Jurkat, Clone E6-1 (cell line): Measurements from ENCODE around the gene SORD.
"Not testable (repeated sequence)": the region's sequence is repeated elsewhere in the genome, so short reads cannot be mapped to it uniquely, and the experiment has no call there.

ENCODE experiments used
- DNase-seq: peaks from one replicate; pipeline ENCODE4 v3.0.0-alpha.2; 2011; ENCODE audit warnings: low read depth, low spot score
- H3K4me3 ChIP-seq: 2 replicates; pipeline ENCODE4 v1.5.1; 2011; ENCODE audit warnings: mild to moderate bottlenecking, low read length, control low read depth, moderate library complexity

The SORD gene

GRCh38 chr15:45050587-45050986 lies 27.6 kb downstream of the SORD start:
- DNase-seq = no peak
- no peak overlapping the region for H3K4me3 ChIP-seq

DNA sequence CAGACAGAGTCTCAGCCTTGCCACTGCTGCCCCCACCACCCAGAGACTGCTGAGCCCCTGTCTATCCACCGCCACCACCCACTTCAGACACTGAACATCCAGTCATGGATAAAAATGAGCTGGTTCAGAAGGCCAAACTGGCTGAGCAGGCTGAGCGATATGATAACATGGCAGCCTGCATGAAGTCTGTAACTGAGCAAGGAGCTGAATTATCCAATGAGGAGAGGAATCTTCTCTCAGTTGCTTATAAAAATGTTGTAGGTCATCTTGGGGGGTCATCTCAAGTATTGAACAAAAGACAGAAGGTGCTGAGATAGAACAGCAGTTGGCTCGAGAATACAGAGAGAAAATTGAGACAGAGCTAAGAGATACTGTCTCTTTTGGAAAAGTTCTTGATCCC lies 29.7 kb downstream of the SORD start:
- not testable (repeated sequence) for H3K4me3 ChIP-seq, DNase-seq

- H3K4me3 ChIP-seq, DNase-seq: not testable (repeated sequence)
Observed at GRCh38 chr15:45058690-45059675, 36.0 kb downstream of the SORD start.

GRCh38 chr15:45062301-45062700 lies 39.3 kb downstream of the SORD start:
- not testable (repeated sequence) for DNase-seq, H3K4me3 ChIP-seq

- H3K4me3 ChIP-seq = no peak overlapping the region
- DNase-seq = no peak
Observed at GRCh38 chr15:45064386-45064785, 41.4 kb downstream of the SORD start.

GRCh38 chr15:45069942-45070360 lies 47.0 kb downstream of the SORD start:
- DNase-seq, H3K4me3 ChIP-seq: not testable (repeated sequence)

DNA sequence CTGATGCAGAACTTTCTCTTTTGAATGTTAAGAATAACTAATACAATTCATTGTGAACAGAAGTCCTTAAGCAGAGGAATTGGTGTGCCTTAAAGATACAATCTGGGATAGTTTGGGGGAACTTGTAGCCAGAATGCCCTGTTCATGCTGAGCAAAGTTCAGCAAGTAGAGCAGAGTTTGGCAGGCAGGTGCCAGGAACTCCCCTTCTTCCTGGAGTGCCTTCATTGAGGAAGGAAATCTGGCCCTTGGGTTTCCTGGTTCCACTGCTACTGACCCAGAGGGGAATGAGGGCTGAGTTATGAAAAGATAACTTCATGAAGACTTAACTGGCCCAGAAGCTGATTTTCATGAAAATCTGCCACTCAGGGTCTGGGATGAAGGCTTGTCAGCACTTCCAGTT lies 50.6 kb downstream of the SORD start:
- not testable (repeated sequence) for DNase-seq, H3K4me3 ChIP-seq

DNA sequence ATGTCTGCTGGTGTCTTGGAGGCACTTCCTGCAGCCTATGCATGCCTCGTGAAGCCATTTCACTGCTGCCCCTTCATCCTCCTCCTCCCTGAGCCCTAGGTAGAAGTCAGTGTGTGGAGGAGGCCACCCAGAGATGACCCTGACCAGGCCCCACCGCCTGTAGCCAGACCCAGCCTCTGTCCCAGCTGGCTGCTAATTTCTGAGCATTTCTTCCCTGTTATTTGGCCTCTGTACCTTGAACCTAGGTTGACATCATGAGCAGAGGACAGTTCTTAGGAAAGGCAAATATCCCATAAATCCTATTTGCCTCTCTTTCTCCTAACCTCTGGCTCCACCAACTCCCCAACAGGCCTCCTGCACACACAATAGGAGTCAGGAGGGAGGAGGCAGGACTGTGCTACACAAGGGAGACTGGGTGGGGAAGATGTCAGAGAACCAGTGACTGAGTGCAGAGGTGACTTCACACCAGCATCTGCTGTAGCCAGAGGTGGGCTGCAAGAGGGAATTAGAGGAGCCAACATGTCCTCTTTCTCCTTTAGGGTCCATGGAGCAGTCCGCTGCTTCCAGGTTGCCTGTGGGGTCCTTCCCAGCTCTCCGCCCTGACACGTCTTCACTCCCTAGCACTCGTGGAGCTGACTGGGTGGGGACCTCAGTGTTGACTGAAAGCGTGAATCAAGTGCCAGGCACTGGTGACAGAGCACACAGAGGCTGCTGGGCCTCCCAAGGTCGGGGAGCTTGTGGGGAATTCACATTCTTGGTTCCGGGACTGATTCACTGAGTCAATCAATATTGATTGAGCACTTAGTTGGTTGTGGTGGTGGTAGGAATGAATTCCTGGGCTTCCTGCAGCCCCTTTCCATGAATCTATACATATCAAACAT lies 52.7 kb downstream of the SORD start:
- not testable (repeated sequence) for H3K4me3 ChIP-seq, DNase-seq

DNA sequence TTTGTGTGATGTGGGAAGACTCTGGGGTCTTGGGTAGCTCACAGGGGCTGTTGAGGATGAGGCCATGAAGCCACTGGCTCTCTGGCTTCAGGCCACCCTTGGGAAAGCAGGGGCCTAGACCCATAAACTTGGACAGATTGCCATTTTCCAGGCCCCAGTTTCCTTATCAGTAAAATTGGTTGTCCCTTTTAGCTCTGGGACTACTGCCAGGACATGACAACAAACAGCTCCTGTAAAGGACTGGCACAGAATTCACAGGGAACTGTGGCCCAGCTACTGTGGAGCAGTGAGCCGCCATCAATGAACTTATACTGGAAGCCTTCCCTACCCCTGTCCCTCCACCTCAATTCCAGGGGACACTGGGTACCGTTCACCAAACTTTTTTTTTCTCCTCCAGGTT lies 54.4 kb downstream of the SORD start:
- H3K4me3 ChIP-seq, DNase-seq: not testable (repeated sequence)

DNA sequence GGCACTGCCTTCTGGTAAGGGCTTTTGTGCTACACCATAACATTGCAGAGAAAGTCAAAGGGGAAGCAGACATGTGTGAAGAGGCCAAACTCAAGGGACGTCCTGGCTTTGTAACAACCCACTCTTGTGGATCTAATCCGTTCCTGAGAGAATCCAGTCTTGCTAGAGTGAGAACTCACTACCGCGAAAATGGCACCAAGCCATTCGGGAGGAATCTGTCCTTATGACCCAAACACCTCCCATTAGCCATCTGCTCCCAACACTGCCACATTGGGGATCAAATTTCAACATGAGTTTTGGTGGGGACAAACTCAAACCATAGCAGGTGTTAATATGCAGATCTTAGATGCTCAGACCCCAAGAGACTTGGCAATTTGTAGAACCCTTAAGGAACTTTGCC lies 56.2 kb downstream of the SORD start:
- not testable (repeated sequence) for H3K4me3 ChIP-seq, DNase-seq

DNA sequence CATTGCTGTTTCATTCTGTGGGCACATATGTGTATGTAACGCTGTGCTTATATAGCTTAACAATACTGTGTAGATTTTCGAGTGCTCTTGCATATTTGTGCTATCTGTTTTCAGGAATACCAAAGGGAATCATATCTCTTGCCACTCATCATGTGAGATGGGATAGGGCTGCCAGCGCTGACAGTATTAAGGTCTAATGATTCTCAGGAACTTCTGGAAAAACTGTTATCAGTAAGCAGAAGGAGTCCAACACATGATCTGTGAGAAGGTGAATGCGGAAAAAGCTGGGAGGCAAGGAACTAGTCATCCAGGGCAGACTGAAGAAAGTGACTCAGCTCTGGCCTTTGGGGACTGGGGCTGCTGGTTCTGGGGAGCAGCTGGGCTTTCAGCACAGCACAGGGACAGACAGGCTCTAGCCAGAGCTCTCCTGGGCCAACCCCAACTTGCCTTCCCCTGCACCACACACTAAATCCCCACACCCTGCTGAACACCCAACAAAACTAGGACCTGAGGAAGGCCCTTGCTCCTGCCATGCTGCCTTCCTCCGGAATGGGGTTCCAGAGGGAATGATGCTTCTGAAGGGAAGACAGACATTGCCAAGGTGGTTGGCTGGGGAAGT lies 56.7 kb downstream of the SORD start:
- DNase-seq, H3K4me3 ChIP-seq: not testable (repeated sequence)

DNA sequence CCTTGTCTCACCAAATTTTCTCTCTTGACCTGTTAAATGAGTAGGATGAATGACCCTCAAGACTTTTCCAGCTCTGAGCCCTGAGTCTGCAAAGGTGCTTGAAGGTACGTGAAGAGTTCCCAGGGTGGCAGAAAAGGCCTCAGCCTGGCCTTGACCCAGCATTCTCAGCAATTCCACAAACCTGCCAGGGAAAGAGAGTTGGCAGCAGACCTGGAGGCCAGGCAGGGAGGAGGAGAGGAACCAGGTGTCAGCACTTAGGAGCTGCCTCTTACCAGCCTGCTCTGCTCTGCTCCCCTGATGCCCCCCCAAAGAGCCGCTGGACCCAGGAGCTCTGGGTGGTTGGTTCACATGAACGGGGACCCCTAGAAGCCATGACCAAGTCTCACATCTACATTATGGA lies 57.6 kb downstream of the SORD start:
- H3K4me3 ChIP-seq, DNase-seq: not testable (repeated sequence)

- not testable (repeated sequence) for DNase-seq, H3K4me3 ChIP-seq
Observed at GRCh38 chr15:45082412-45082811, 59.4 kb downstream of the SORD start.

DNA sequence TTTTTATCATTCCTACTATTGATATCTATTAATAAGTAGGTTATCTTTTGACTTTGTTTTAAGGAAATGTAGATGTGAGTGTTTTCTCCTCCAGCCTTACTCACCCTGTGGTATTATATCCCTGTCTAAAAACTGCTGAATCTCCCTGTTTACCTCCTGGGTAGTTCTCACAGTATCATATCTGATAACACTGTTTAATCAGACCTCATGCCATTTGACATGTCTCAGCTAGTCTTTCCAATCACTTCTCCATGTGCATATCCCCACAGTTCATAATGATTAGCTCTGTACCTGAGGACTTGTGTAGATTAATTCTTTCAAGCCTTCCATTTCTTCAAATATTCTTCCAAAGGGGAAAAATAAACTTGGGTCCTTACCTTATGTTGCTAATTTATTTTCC lies 60.2 kb downstream of the SORD start:
- no peak overlapping the region for H3K4me3 ChIP-seq
- no peak for DNase-seq

GRCh38 chr15:45084163-45084562 lies 61.2 kb downstream of the SORD start:
- no peak for DNase-seq
- no peak overlapping the region for H3K4me3 ChIP-seq

- DNase-seq = no peak
- no peak overlapping the region for H3K4me3 ChIP-seq
Observed at GRCh38 chr15:45087513-45087912, 64.5 kb downstream of the SORD start.

GRCh38 chr15:45088801-45089711 lies 66.1 kb downstream of the SORD start:
- H3K4me3 ChIP-seq = no peak overlapping the region
- no peak for DNase-seq

DNA sequence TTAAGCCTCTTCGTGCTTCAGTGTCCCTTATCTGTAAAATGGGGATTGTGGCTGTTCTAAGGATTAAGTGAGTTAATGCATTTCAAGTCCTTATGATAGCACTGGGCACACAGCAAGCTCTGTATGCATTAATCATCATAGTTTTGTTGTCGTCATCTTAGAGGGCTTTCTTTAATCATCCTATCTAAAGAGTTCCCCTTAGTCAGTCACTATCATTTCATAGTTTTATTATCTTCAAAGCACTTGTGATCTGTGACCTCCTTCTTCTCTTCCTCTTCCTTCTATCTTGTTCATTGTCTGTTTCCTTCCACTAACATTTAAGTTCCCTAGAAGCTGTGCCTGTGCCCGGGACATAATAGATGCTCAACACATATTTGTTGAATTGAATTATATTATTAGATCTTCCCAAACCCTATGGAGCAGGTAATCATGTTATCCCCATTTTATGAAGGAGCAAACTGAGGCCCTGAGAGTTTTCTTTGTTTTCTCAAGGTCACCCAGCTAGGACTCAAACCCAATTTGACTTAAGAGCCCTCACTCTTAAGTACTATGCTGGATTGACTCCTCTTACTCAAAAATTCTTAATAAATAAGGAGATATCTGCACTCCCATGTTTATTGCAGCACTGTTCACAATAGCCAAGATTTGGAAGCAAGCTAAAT lies 66.8 kb downstream of the SORD start:
- no peak for DNase-seq
- H3K4me3 ChIP-seq = no peak overlapping the region
